Ascending aorta (tissue), 2 donors: ENCODE results near the gene CALM1. TPM values are rescaled to one million over a fixed set of nuclear protein-coding genes. Genes with fewer than 3 reads are reported as not detected.
A peak's percentile ranks its signal among the peaks of the same experiment; 100 is the strongest.

Experiments used
- DNase-seq, 2 donors: peaks; one replicate each; pipeline ENCODE4 v3.0.0-alpha.2; 2019; ENCODE audit warnings: low spot score in 2 of 2
- H3K27ac ChIP-seq, 2 donors: fragments of 200-600 bp; sonication (generic); one replicate each; pipeline ENCODE4 v1.5.1; 2016 to 2017; ENCODE audit warnings: mild to moderate bottlenecking in 1 of 2
- H3K27me3 ChIP-seq: fragments of 200-600 bp; sonication (generic); one replicate; pipeline ENCODE4 v1.5.1; 2017
- H3K36me3 ChIP-seq, 2 donors: fragments of 200-600 bp; sonication (generic); one replicate each; pipeline ENCODE4 v1.5.1; 2016
- H3K4me1 ChIP-seq, 2 donors: fragments of 200-600 bp; sonication (generic); one replicate each; pipeline ENCODE4 v1.5.1; 2016 to 2017; ENCODE audit warnings: mild to moderate bottlenecking in 1 of 2
- H3K4me3 ChIP-seq, 2 donors: fragments of 200-600 bp; sonication (generic); one replicate each; pipeline ENCODE4 v1.5.1; 2016 to 2017; ENCODE audit warnings: mild to moderate bottlenecking in 1 of 2
- H3K9me3 ChIP-seq, 2 donors: fragments of 200-600 bp; sonication (generic); one replicate each; pipeline ENCODE4 v1.5.1; 2016
- intact Hi-C: fragments of 100-400 bp; cut with DNase I; formaldehyde crosslinking; loops from one replicate; pipeline ENCODE4 v1.15.1; 2023
- total RNA-seq: library from RNA; depleted of rRNA; stranded (reverse); fragments of >200 nt; gene quantifications from one replicate; pipeline ENCODE4 v1.1.0, GENCODE V29; 2016
- TF ChIP-seq, protein P1 (sequence below), 3 experiments: fragments of 200-600 bp in 2 of 3; fragments of 450-650 bp in 1 of 3; sonication (generic) in 2 of 3; IDR thresholded peaks; one replicate each; pipeline ENCODE4 v1.5.1; 2016 to 2019; ENCODE audit warnings: antibody characterized with exemption in 3 of 3, mild to moderate bottlenecking in 1 of 3, moderate library complexity in 1 of 3

CALM1 gene
- total RNA-seq, 1 donor from 2014 or later: 178 TPM

DNA sequence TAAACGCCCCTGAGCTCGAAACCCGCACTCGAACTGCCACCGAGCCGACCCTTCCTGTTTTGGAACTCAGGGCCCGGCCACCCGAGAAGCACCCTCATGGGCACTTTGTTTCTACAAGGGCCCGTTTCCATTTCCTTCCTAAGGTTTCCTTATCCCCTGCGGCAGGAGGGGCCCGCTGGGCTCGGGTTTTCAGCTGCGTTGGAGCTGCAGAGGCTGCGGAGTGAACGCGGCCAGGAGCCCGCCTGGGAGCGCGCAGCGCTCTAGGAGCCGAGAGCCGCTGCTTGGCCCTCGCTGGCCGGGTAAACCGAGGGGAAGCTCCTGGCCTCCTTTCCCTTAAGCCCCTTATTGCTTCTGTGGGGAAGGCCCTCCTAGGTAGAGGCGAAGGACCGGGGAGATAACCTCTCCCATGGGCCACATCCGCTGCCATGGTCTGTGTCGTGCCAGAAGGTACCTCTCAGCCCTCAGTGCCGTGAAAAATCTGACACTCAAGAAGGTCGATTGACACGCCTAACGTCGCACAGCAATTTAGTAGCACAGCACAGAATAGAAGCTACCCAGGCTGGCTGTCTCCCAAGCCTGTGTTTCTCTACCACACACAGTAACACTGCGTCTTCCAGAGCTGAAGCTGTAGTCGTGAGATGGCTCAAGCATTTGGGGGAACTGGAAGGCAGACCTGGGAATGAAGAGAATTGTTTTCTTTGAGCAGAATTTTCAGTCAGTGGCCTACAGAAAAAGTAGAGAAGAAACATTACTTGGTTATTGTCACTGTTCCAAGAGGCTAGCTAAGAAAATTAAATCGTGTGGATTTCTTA is 12.9 kb upstream of the CALM1 start:
- TF ChIP-seq, protein P1, sequence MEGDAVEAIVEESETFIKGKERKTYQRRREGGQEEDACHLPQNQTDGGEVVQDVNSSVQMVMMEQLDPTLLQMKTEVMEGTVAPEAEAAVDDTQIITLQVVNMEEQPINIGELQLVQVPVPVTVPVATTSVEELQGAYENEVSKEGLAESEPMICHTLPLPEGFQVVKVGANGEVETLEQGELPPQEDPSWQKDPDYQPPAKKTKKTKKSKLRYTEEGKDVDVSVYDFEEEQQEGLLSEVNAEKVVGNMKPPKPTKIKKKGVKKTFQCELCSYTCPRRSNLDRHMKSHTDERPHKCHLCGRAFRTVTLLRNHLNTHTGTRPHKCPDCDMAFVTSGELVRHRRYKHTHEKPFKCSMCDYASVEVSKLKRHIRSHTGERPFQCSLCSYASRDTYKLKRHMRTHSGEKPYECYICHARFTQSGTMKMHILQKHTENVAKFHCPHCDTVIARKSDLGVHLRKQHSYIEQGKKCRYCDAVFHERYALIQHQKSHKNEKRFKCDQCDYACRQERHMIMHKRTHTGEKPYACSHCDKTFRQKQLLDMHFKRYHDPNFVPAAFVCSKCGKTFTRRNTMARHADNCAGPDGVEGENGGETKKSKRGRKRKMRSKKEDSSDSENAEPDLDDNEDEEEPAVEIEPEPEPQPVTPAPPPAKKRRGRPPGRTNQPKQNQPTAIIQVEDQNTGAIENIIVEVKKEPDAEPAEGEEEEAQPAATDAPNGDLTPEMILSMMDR (IDR thresholded peaks at IDR 0.05): no peak
- Histone ChIP-seq H3K9me3 (no peaks in the 10 kb centered on the region), H3K36me3 (no peaks in the 10 kb centered on the region), H3K27me3 (no peaks in the 10 kb centered on the region), H3K4me3 (peak overlapping the region; percentile 72 to 75), H3K4me1 (peaks cover 0 to 16% of the 10 kb centered on the region in 2 donors), H3K27ac (peak overlapping the region; percentile 100)
- intact Hi-C loops: loop anchor here (1.0 to 10.0 kb wide), 8 partner anchors 12 to 681 kb away; partner anchors contain the start of genes PSMC1, RPS6KA5 and TTC7B
- DNase-seq: peak in 1 of 2 donors; percentile 76

DNA sequence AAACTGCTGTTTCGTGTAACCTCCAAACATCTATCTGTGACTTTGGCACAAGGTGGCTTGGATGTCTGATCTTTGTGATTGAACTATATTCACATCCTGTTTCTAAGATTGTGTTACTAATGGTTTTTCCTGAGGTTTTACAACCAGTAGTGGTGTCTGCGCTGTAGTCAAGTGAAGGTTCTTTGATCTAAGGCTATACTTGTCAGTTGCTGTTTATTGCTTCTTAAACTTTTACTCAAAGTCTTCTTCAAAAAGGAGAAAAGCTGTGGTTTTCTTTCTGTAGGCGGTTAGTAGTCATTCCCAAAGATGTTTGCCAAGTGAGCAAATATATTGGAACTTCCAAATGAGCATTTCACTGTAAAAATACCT is 12.3 kb upstream of the CALM1 start:
- H3K4me3 ChIP-seq: peak overlapping the region in 1 of 2 donors; percentile 75

DNA sequence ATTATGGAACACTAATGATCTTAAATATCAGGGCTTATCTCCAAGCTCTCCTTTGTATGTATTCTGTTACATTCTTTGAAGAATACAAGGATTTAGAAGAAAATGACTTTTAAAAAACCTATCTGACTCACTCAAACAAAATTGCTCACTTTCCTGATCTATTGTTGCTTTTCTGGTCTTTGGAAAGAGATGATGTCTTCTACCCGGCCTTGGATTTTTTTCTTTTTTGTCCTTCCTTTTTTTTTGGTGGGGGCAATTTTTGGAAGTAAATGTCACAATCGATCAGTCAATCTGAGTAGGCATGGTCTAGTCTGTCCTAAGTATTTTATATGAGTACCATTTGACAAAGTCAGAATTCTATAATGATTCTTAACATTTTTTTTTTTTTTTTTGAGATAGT is 10.5 kb upstream of the CALM1 start:
- intact Hi-C loops: loop anchor here (10.0 kb wide), 1 partner anchor 678 kb away; the partner anchor contains the start of gene RPS6KA5
- H3K4me3 ChIP-seq: no peak overlapping the region
- no peak for DNase-seq

More for the DNA sequence above, 12.3 kb upstream of the CALM1 start:
- Histone ChIP-seq H3K27ac (peak overlapping the region; percentile 100), H3K4me1 (peaks cover 0 to 16% of the 10 kb centered on the region in 2 donors), H3K27me3 (no peaks in the 10 kb centered on the region), H3K9me3 (no peaks in the 10 kb centered on the region), H3K36me3 (no peaks in the 10 kb centered on the region)
- intact Hi-C loops: loop anchor here (5.0 to 10.0 kb wide), 4 partner anchors 293 to 680 kb away; partner anchors contain the start of genes RPS6KA5 and TTC7B
- DNase-seq: no peak
- TF ChIP-seq, protein P1 (IDR thresholded peaks at IDR 0.05): no peak

DNA sequence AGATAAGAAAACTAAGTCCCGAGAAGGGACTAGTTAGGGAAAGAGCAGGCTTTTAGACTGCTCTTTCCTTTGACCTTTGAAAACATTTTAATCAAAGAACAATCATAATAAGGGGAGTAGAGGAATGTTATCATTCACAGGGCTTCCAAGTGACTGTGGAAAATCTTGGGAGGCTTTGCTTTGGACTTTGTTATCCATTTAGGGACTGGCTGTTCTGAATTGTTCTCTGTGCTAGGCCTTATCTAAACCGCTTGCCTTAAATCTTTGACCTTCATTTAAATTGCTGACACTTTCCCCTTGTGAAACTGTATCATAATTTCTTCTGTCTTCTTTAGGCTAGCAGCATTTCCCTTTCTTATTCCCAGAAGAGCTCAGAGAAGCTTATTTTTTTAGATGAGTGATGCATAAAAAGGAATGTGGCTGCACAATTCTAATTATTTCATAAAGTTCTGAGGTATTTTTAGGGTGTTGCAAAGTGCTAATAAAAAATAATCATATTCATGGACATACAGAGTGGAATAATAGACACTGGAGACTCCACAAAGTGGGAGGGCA is 9.5 kb upstream of the CALM1 start:
- no peaks in the 10 kb centered on the region for H3K27me3 ChIP-seq
- H3K4me1 ChIP-seq: peaks cover 0 to 16% of the 10 kb centered on the region in 2 donors
- DNase-seq: no peak
- no peaks in the 10 kb centered on the region for H3K36me3 ChIP-seq
- no peak overlapping the region for H3K4me3 ChIP-seq
- no peak overlapping the region for H3K27ac ChIP-seq
- no peaks in the 10 kb centered on the region for H3K9me3 ChIP-seq
- TF ChIP-seq, protein P1 (IDR thresholded peaks at IDR 0.05): no peak
- intact Hi-C loops: loop anchor here (10.0 kb wide), 1 partner anchor 678 kb away; the partner anchor contains the start of gene RPS6KA5

More for the DNA sequence above, 10.5 kb upstream of the CALM1 start:
- Histone ChIP-seq H3K4me1 (peaks cover 0 to 16% of the 10 kb centered on the region in 2 donors), H3K9me3 (no peaks in the 10 kb centered on the region), H3K36me3 (no peaks in the 10 kb centered on the region), H3K27me3 (no peaks in the 10 kb centered on the region), H3K27ac (no peak overlapping the region)
- TF ChIP-seq, protein P1 (IDR thresholded peaks at IDR 0.05): no peak

DNA sequence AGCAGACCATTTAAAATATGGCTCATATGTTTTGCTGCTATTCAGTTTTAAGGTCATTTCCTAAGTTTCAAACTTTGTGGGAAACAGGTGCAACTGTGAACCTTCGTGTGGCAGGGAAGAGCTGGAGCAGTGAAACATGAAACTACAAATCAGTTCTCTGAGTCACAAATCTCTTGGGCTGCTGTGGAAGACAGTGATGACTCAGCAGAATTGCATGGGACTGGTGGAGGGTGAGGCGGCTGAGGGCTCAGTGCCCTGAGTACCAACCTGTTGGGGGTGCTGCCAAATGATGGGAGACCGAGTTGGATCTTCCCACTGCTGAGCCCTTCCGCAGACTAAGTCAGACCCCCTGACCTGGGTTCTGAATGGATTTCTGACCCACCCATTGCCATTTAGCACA is 8.4 kb upstream of the CALM1 start:
- TF ChIP-seq, protein P1 (IDR thresholded peaks at IDR 0.05): no peak
- intact Hi-C loops: loop anchor here (10.0 kb wide), 1 partner anchor 676 kb away; the partner anchor contains the start of gene RPS6KA5
- no peaks in the 10 kb centered on the region for H3K36me3 ChIP-seq
- no peaks in the 10 kb centered on the region for H3K9me3 ChIP-seq
- no peaks in the 10 kb centered on the region for H3K27me3 ChIP-seq
- H3K4me1 ChIP-seq: peaks cover 0 to 16% of the 10 kb centered on the region in 2 donors
- H3K4me3 ChIP-seq: no peak overlapping the region
- no peak overlapping the region for H3K27ac ChIP-seq
- no peak for DNase-seq
